HCT116 (cell line): ENCODE data around the gene TSPAN14. TPM values are rescaled to one million over a fixed set of nuclear protein-coding genes. Genes with fewer than 3 reads are reported as not detected.

Source experiments
- ATAC-seq: fragments of 200-7000 bp; cut with Tn5 transposase; 2 replicates; pipeline ENCODE4 v1.9.1; 2020; ENCODE audit warnings: mild to moderate bottlenecking, moderate library complexity
- BruUV-seq: library from RNA; stranded (reverse); fragments of 400-500 nt; replicated peaks from 2 replicates; lab custom pipeline; 2021; lab: Mats Ljungman, UMichigan
- CTCF ChIA-PET: fragments of 300-600 bp; sonication (Branson Sonifier 250); formaldehyde crosslinking; loops from one replicate; lab custom pipeline; 2021; ENCODE audit warnings: antibody characterized with exemption; lab: Charles Lee
- POLR2A ChIA-PET: fragments of 300-600, 350-600 bp; sonication (Branson Sonifier 250); formaldehyde crosslinking; loops from one replicate; lab custom pipeline; 2021; ENCODE audit warnings: antibody characterized with exemption; lab: Charles Lee
- RAD21 ChIA-PET, 2 experiments: fragments of 300-600 bp; sonication (Branson Sonifier 250); formaldehyde crosslinking; loops; one replicate each; lab custom pipeline; 2023; ENCODE audit warnings: low total read pairs in 2 of 2; ENCODE audit not compliant: uncharacterized antibody in 2 of 2, unreplicated experiment in 2 of 2, low non-redundant PET in 1 of 2; lab: Charles Lee
- DNase-seq: peaks from one replicate; pipeline ENCODE4 v3.0.0-alpha.2; 2010; ENCODE audit warnings: low read depth, low spot score
- H2AFZ ChIP-seq: fragments of 200-600 bp; shearing (Covaris generic), sonication (generic); 2 replicates; pipeline ENCODE4 v1.6.1; 2017; ENCODE audit warnings: low read depth, mixed run types, mixed read lengths, antibody characterized with exemption, low read length; ENCODE audit not compliant: poor library complexity, severe bottlenecking
- H3K27ac ChIP-seq: 2 replicates; pipeline ENCODE4 v1.5.1; 2012; ENCODE audit warnings: low read depth, low read length
- H3K27me3 ChIP-seq: fragments of 200-600 bp; sonication (generic); 2 replicates; pipeline ENCODE4 v1.6.1; 2016; ENCODE audit warnings: mixed run types, low read length, mixed read lengths; ENCODE audit not compliant: insufficient read depth
- H3K36me3 ChIP-seq, 2 experiments: fragments of 200-500 bp in 1 of 2; fragments of 200-600 bp in 1 of 2; sonication (Bioruptor generic) in 1 of 2; sonication (generic) in 1 of 2; 2 replicates each; pipeline versions ENCODE4 v1.5.1 to v1.6.1; 2014 to 2016; ENCODE audit warnings: low read length in 2 of 2, inconsistent platforms in 1 of 2, mixed read lengths in 1 of 2, mixed run types in 1 of 2; ENCODE audit not compliant: insufficient read depth in 2 of 2, control insufficient read depth in 1 of 2
- H3K4me1 ChIP-seq, 2 experiments: fragments of 200-600 bp in 1 of 2; sonication (generic) in 1 of 2; 2 replicates each; pipeline versions ENCODE4 v1.5.1 to v1.6.1; 2012 to 2017; ENCODE audit warnings: low read length in 2 of 2, inconsistent platforms in 1 of 2, mild to moderate bottlenecking in 1 of 2, mixed read lengths in 1 of 2, mixed run types in 1 of 2, moderate library complexity in 1 of 2; ENCODE audit not compliant: insufficient read depth in 2 of 2, control insufficient read depth in 1 of 2
- H3K4me2 ChIP-seq: fragments of 200-600 bp; sonication (generic); 2 replicates; pipeline ENCODE4 v1.6.1; 2017; ENCODE audit warnings: mixed run types, low read length, mixed read lengths
- H3K4me3 ChIP-seq, 2 experiments: fragments of 200-600 bp in 1 of 2; sonication (generic) in 1 of 2; replicated peaks in 1 of 2; 2 replicates each; pipeline ENCODE4 v1.5.1; 2011 to 2016; ENCODE audit warnings: low read length in 2 of 2, control low read depth in 1 of 2, low read depth in 1 of 2, mild to moderate bottlenecking in 1 of 2, mixed read lengths in 1 of 2, mixed run types in 1 of 2
- H3K79me2 ChIP-seq: fragments of 200-600 bp; sonication (generic); 2 replicates; pipeline ENCODE4 v1.6.1; 2017; ENCODE audit warnings: mild to moderate bottlenecking, mixed run types, low read length, moderate library complexity, mixed read lengths; ENCODE audit not compliant: insufficient read depth
- H3K9ac ChIP-seq: fragments of 200-600 bp; sonication (generic); 2 replicates; pipeline ENCODE4 v1.6.1; 2016; ENCODE audit warnings: low read length, mixed read lengths
- H3K9me2 ChIP-seq: fragments of 200-600 bp; sonication (generic), shearing (Covaris generic); 2 replicates; pipeline ENCODE4 v1.6.1; 2017; ENCODE audit warnings: mixed run types, mild to moderate bottlenecking, moderate library complexity; ENCODE audit not compliant: insufficient read depth
- H3K9me3 ChIP-seq, 2 experiments: fragments of 200-500 bp in 1 of 2; fragments of 200-600 bp in 1 of 2; sonication (Bioruptor generic) in 1 of 2; sonication (generic) in 1 of 2; 2 replicates each; pipeline ENCODE4 v1.6.1; 2014 to 2017; ENCODE audit warnings: low read length in 2 of 2, mixed read lengths in 2 of 2, inconsistent platforms in 1 of 2, low read depth in 1 of 2, mild to moderate bottlenecking in 1 of 2, mixed run types in 1 of 2, moderate library complexity in 1 of 2; ENCODE audit not compliant: control insufficient read depth in 1 of 2, insufficient read depth in 1 of 2
- H4K20me1 ChIP-seq: fragments of 200-600 bp; sonication (generic), shearing (Covaris generic); 2 replicates; pipeline ENCODE4 v1.6.1; 2017; ENCODE audit warnings: mixed run types, mild to moderate bottlenecking, moderate library complexity; ENCODE audit not compliant: insufficient read depth
- CTCF ChIP-seq, 3 experiments: fragments of 200-600 bp in 1 of 3; sonication (generic) in 1 of 3; IDR thresholded peaks in 2 of 3; conservative IDR thresholded peaks in 1 of 3; 2 replicates each; pipeline ENCODE4 v1.5.1; 2012 to 2017; ENCODE audit warnings: low read depth in 2 of 3, low read length in 2 of 3, antibody characterized with exemption in 1 of 3, borderline replicate concordance in 1 of 3, control low read depth in 1 of 3, mild to moderate bottlenecking in 1 of 3, mixed read lengths in 1 of 3, mixed run types in 1 of 3, moderate library complexity in 1 of 3; ENCODE audit not compliant: insufficient read depth in 1 of 3
- POLR2AphosphoS5 ChIP-seq: IDR thresholded peaks from 2 replicates; pipeline ENCODE4 v1.6.1; 2011; ENCODE audit warnings: mild to moderate bottlenecking, low read depth, low read length, moderate library complexity
- SRF ChIP-seq: IDR thresholded peaks from 2 replicates; pipeline ENCODE4 v1.6.1; 2012; ENCODE audit warnings: low read depth
- TCF7L2 ChIP-seq: IDR thresholded peaks from 2 replicates; pipeline ENCODE4 v1.7.0; 2011; ENCODE audit warnings: borderline replicate concordance, inconsistent platforms; ENCODE audit not compliant: insufficient read depth, insufficient read length; ENCODE audit errors: extremely low read depth
- YY1 ChIP-seq: IDR thresholded peaks from 2 replicates; pipeline ENCODE4 v1.6.1; 2011; ENCODE audit warnings: low read length, low read depth, moderate library complexity, mild to moderate bottlenecking; ENCODE audit not compliant: insufficient replicate concordance; ENCODE audit errors: extremely low read depth
- ZFX ChIP-seq: fragments of 450-650 bp; IDR thresholded peaks from 2 replicates; pipeline ENCODE4 v1.6.1; 2017
- intact Hi-C: fragments of 100-400 bp; cut with micrococcal nuclease; formaldehyde crosslinking; loops from 2 replicates; pipeline ENCODE4 v1.10.0; 2022
- total RNA-seq: library from RNA; stranded (reverse); gene quantifications from one replicate; pipeline ENCODE4 v1.2.1, GENCODE V29; 2021; ENCODE audit not compliant: unreplicated experiment

TSPAN14 gene
- total RNA-seq, 1 experiment from 2014 or later = 86.8 TPM

DNA sequence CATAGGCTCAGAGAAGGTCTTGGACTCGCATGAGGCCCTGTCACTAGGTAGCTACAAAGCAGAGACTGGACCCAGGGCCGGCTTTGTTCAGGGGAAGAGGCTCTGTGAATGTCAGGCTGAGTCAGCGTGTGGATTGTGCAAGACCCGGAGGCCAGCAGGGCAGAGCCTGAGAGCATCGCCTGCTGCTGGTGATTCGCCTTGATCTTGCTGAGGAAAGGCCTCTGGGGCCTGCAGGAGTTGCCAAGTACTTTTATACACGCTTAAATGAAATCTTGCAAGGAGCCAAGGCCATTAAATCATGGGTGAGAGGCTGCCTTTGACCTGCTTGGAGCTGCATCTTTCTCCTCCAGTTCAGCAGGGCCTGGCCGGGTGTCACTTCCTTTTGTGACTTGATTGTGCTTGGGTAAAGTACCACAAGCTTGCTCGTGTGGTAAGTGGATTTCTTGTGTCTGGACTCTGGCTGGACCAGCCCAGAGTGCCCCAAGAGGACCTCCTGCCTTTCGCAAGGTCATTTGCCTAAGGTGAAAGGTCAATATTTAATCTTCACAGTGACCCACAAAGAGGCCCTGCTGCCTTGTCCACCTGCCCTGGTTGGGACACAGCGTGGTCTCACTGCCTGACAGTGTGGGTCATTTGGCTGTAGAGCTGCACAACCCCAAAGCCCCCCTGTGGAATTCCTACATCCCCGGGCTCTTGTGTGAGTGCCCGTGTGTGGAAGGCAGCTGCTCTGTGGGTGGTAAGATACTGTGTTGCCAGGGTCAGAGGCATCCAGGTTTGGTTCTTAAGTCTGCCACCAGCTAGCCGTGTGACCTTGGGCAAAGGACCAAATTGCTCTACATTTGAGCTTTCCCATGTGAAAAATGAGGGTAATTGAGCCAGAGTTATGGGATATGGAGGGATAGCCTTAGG is 45.0 kb downstream of the TSPAN14 start:
- DNase-seq (peak; percentile 85), ATAC-seq (peak; percentile 85)
- Histone ChIP-seq H3K9me2 (no peaks in the 10 kb centered on the region), H2AFZ (no peak overlapping the region), H3K9ac (peak overlapping the region; percentile 53), H3K4me3 (peak overlapping the region in 1 of 2 experiments; percentile 27; a peak in 2 of 4 replicates), H3K36me3 (no peaks in the 10 kb centered on the region; a peak in 1 of 4 replicates), H3K79me2 (peaks cover 96% of the 10 kb centered on the region), H3K4me1 (peaks cover 90 to 95% of the 10 kb centered on the region in 2 experiments), H4K20me1 (no peaks in the 10 kb centered on the region), H3K27ac (peak overlapping the region; percentile 95), H3K9me3 (no peaks in the 10 kb centered on the region), H3K4me2 (peak overlapping the region; percentile 73), H3K27me3 (no peaks in the 10 kb centered on the region)
- BruUV-seq = no TSS peak
- CTCF ChIA-PET = interaction anchor here (1.1 to 3.8 kb wide), 3 partner anchors 12 to 55 kb away, joined by 4 to 17 read pairs (median 6); no protein-coding TSS in a partner anchor
- TF ChIP-seq CTCF (IDR thresholded peaks at IDR 0.05 in 2 of 3, conservative IDR thresholded peaks at IDR 0.05 in 1 of 3; ENCODE audit: borderline replicate concordance in 1 of 3, insufficient read depth in 1 of 3, low read depth in 2 of 3, low read length in 2 of 3) = 0 out of 6 replicates have a peak, but pooled peaks of 1 of the 3 experiments have one; percentile 4
- peak; percentile 94 for TF ChIP-seq TCF7L2
- TF ChIP-seq ZFX = 0 out of 2 replicates have a peak, but pooled peaks have one; percentile 10
- TF ChIP-seq SRF = no peak
- no peak for TF ChIP-seq YY1
- TF ChIP-seq POLR2AphosphoS5 = peak; percentile 45
- POLR2A ChIA-PET = interaction anchor here (0.8 to 1.3 kb wide), 2 partner anchors 7 to 18 kb away, joined by 3 to 4 read pairs; no protein-coding TSS in a partner anchor
- RAD21 ChIA-PET = interaction anchor here in 1 of 2 experiments (1.0 kb wide), 1 partner anchor 38 kb away, joined by 4 read pairs; no protein-coding TSS in a partner anchor
- intact Hi-C loops = loop anchor here (2.0 kb wide), 2 partner anchors 14 to 38 kb away; no protein-coding TSS in a partner anchor
